Transverse colon (tissue), 4 donors: Measurements from ENCODE around the gene RFTN1.

ENCODE experiments used
- EP300 ChIP-seq: sonication (generic); formaldehyde crosslinking; IDR thresholded peaks from one replicate; pipeline ENCODE4 v1.6.1; 2017; ENCODE audit warnings: antibody characterized with exemption, low read depth
- POLR2A ChIP-seq: fragments of 450-650 bp; IDR thresholded peaks from one replicate; pipeline ENCODE4 v1.6.1; 2016; ENCODE audit warnings: antibody characterized with exemption, mild to moderate bottlenecking, moderate library complexity
- POLR2AphosphoS5 ChIP-seq, 3 donors: sonication (generic); formaldehyde crosslinking; IDR thresholded peaks; one replicate each; pipeline ENCODE4 v1.6.1; 2016; ENCODE audit warnings: antibody characterized with exemption in 3 of 3
- TF ChIP-seq, protein P1 (sequence below), 5 experiments: fragments of 200-600 bp in 3 of 5; fragments of 450-650 bp in 2 of 5; sonication (generic) in 3 of 5; IDR thresholded peaks; 1 replicate in 2 of 5; 2 replicates in 3 of 5; pipeline ENCODE4 v1.5.1; 2016 to 2017; ENCODE audit warnings: antibody characterized with exemption in 5 of 5, inconsistent platforms in 3 of 5, mild to moderate bottlenecking in 2 of 5, moderate library complexity in 1 of 5

GRCh38 chr3:16502347-16502908 lies 11.1 kb downstream of the RFTN1 start:
- TF ChIP-seq EP300 (no peak), POLR2A (no peak), POLR2AphosphoS5 (IDR thresholded peaks at IDR 0.05) (no peak)
- TF ChIP-seq, protein P1, sequence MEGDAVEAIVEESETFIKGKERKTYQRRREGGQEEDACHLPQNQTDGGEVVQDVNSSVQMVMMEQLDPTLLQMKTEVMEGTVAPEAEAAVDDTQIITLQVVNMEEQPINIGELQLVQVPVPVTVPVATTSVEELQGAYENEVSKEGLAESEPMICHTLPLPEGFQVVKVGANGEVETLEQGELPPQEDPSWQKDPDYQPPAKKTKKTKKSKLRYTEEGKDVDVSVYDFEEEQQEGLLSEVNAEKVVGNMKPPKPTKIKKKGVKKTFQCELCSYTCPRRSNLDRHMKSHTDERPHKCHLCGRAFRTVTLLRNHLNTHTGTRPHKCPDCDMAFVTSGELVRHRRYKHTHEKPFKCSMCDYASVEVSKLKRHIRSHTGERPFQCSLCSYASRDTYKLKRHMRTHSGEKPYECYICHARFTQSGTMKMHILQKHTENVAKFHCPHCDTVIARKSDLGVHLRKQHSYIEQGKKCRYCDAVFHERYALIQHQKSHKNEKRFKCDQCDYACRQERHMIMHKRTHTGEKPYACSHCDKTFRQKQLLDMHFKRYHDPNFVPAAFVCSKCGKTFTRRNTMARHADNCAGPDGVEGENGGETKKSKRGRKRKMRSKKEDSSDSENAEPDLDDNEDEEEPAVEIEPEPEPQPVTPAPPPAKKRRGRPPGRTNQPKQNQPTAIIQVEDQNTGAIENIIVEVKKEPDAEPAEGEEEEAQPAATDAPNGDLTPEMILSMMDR (IDR thresholded peaks at IDR 0.05) = no peak
